Heart left ventricle (tissue), 13 donors: ENCODE data around the gene SLC8A3.

Experiments used
- POLR2A ChIP-seq, 2 donors: fragments of 450-650 bp; IDR thresholded peaks; one replicate each; pipeline ENCODE4 v1.6.1; 2017; ENCODE audit warnings: antibody characterized with exemption in 2 of 2, mild to moderate bottlenecking in 2 of 2, moderate library complexity in 2 of 2
- TF ChIP-seq, protein P1 (sequence below), 12 donors: fragments of 200-600 bp; sonication (generic) in 4 of 12; IDR thresholded peaks; one replicate each; pipeline versions ENCODE4 v1.5.0 to v1.8.0; 2018 to 2022; ENCODE audit warnings: antibody characterized with exemption in 12 of 12, mild to moderate bottlenecking in 5 of 12
- donor health status: ischemic (EF 13 %, LVEDD 7.1; RV severe dilation, severe dysfunction).
- donor health status: DM: no; HTN: yes; CAD: no.
- donor health status: DM: no; HTN: no; CAD: no.
- donor health status: ischemic (EF 25% LVEDD 6.9; RV normal size, moderate dysfunction).
- donor health status: ischemic (EF 25% LVEDD 5.7; RV mildly dilated, moderate dysfunction).
- donor health status: ischemic (EF 35%, LVEDD 5.7; RV mildly dilated, moderate dysfunction).
- donor health status: nonischemic (EF 11% LVEDD 7.7; RV severe dilation, severe dysfunction).
- donor health status: DM: yes; HTN: yes; CAD: no.
- donor health status: PGD.
- donor health status: ischemic (EF 29% LVEDD 5.4; RV normal size, mild dysfunction).
- donor health status: nonischemic (EF 23%, LVEDD 6.1; RV moderate dilation, normal function).

- TF ChIP-seq, protein P1, sequence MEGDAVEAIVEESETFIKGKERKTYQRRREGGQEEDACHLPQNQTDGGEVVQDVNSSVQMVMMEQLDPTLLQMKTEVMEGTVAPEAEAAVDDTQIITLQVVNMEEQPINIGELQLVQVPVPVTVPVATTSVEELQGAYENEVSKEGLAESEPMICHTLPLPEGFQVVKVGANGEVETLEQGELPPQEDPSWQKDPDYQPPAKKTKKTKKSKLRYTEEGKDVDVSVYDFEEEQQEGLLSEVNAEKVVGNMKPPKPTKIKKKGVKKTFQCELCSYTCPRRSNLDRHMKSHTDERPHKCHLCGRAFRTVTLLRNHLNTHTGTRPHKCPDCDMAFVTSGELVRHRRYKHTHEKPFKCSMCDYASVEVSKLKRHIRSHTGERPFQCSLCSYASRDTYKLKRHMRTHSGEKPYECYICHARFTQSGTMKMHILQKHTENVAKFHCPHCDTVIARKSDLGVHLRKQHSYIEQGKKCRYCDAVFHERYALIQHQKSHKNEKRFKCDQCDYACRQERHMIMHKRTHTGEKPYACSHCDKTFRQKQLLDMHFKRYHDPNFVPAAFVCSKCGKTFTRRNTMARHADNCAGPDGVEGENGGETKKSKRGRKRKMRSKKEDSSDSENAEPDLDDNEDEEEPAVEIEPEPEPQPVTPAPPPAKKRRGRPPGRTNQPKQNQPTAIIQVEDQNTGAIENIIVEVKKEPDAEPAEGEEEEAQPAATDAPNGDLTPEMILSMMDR (IDR thresholded peaks at IDR 0.05) = no peak
- no peak for TF ChIP-seq POLR2A (IDR thresholded peaks at IDR 0.05)
Measured at GRCh38 chr14:70144046-70144445, 44.7 kb downstream of the SLC8A3 start.
